ENCODE data around the gene CDH4. TPM values are rescaled to one million over a fixed set of nuclear protein-coding genes. Genes with fewer than 3 reads are reported as not detected.

Gene CDH4
- total RNA-seq, 1 donor from 2014 or later, result 39.7 TPM

DNA sequence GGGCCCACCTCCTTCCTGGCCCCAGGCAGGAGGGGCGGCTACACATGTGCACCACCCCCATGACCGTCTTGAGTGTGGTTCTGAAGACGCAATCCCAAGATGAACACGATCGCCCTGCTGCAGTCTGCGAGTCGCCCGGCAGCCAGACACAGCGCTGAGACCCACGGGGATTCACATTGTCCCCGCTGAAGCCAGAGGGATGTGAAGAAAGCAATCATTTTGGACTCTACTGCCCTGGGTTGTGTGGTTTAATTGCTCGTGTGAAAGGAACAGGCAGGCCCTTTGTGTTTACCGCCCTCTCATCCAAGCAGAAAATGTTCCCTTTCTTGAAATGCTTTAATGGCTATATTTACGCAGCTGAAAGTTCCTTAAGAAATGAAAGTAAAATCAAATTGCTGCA, 534.2 kb downstream of the CDH4 start:
- H3K4me3 ChIP-seq (ENCODE audit: low read depth, low read length), result no peak overlapping the region
- H3K36me3 ChIP-seq (ENCODE audit: control insufficient read depth, insufficient read depth, low read length), result no peaks in the 10 kb centered on the region
- no peaks in the 10 kb centered on the region for H3K27me3 ChIP-seq (ENCODE audit: control insufficient read depth, insufficient read depth, low read length)
- TF ChIP-seq, protein P1, sequence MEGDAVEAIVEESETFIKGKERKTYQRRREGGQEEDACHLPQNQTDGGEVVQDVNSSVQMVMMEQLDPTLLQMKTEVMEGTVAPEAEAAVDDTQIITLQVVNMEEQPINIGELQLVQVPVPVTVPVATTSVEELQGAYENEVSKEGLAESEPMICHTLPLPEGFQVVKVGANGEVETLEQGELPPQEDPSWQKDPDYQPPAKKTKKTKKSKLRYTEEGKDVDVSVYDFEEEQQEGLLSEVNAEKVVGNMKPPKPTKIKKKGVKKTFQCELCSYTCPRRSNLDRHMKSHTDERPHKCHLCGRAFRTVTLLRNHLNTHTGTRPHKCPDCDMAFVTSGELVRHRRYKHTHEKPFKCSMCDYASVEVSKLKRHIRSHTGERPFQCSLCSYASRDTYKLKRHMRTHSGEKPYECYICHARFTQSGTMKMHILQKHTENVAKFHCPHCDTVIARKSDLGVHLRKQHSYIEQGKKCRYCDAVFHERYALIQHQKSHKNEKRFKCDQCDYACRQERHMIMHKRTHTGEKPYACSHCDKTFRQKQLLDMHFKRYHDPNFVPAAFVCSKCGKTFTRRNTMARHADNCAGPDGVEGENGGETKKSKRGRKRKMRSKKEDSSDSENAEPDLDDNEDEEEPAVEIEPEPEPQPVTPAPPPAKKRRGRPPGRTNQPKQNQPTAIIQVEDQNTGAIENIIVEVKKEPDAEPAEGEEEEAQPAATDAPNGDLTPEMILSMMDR (IDR thresholded peaks at IDR 0.05; ENCODE audit: insufficient read depth, low read length, poor library complexity, severe bottlenecking), result no peak
- no peak for DNase-seq (ENCODE audit: low read depth)

GRCh38 chr20:61788343-61788742, 536.3 kb downstream of the CDH4 start:
- Histone ChIP-seq H3K36me3 (ENCODE audit: control insufficient read depth, insufficient read depth, low read length) (no peaks in the 10 kb centered on the region), H3K4me3 (ENCODE audit: low read depth, low read length) (no peak overlapping the region), H3K27me3 (ENCODE audit: control insufficient read depth, insufficient read depth, low read length) (no peaks in the 10 kb centered on the region)
- TF ChIP-seq, protein P1 (IDR thresholded peaks at IDR 0.05; ENCODE audit: insufficient read depth, low read length, poor library complexity, severe bottlenecking), result no peak
- no peak for DNase-seq (ENCODE audit: low read depth)

- DNase-seq (ENCODE audit: low read depth), result no peak
- Histone ChIP-seq H3K36me3 (ENCODE audit: control insufficient read depth, insufficient read depth, low read length) (no peaks in the 10 kb centered on the region), H3K4me3 (ENCODE audit: low read depth, low read length) (no peak overlapping the region), H3K27me3 (ENCODE audit: control insufficient read depth, insufficient read depth, low read length) (no peaks in the 10 kb centered on the region)
- TF ChIP-seq, protein P1 (IDR thresholded peaks at IDR 0.05; ENCODE audit: insufficient read depth, low read length, poor library complexity, severe bottlenecking), result no peak
These were observed 537.3 kb downstream of the CDH4 start for GRCh38 chr20:61789329-61789728.

DNA sequence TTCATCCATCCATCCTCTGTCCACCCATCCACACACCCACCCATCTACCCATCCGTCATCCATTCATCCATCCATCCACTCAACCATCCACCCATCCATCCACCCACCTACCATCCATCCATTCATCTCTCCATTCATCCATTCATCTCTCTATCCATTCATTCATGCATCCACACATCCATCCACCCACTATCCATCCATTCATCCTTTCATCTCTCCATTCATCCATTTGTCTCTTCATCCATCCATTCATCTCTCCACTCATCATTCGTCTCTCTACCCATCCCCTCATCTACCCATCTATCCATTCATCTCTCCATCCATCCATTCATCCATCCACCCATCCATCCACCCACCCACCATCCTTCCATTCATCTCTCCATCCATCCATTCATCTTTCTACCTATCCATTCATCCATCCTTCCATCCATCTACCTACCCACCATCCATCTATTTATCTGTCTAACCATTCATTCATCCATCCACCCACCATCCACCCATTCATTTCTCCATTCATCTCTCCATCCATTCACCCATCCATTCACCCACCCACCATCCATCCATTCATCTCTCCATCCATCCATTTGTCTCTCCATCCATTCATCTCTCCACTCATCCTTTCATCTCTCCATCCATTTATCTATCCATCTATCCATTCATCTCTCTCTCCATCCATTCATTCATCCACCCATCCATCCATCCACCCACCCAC, 538.2 kb downstream of the CDH4 start:
- no peak for DNase-seq (ENCODE audit: low read depth)
- Histone ChIP-seq H3K36me3 (ENCODE audit: control insufficient read depth, insufficient read depth, low read length) (no peaks in the 10 kb centered on the region), H3K4me3 (ENCODE audit: low read depth, low read length) (no peak overlapping the region), H3K27me3 (ENCODE audit: control insufficient read depth, insufficient read depth, low read length) (no peaks in the 10 kb centered on the region)
- TF ChIP-seq, protein P1 (IDR thresholded peaks at IDR 0.05; ENCODE audit: insufficient read depth, low read length, poor library complexity, severe bottlenecking), result no peak

GRCh38 chr20:61791995-61792394, 539.9 kb downstream of the CDH4 start:
- H3K36me3 ChIP-seq (ENCODE audit: control insufficient read depth, insufficient read depth, low read length), result no peaks in the 10 kb centered on the region
- no peaks in the 10 kb centered on the region for H3K27me3 ChIP-seq (ENCODE audit: control insufficient read depth, insufficient read depth, low read length)
- DNase-seq (ENCODE audit: low read depth), result no peak
- TF ChIP-seq, protein P1 (IDR thresholded peaks at IDR 0.05; ENCODE audit: insufficient read depth, low read length, poor library complexity, severe bottlenecking), result no peak
- H3K4me3 ChIP-seq (ENCODE audit: low read depth, low read length), result no peak overlapping the region
